ENCODE measurements around the gene CDH24. TPM values are rescaled to one million over a fixed set of nuclear protein-coding genes. Genes with fewer than 3 reads are reported as not detected.

Gene CDH24
- total and polyA plus RNA-seq, 2 experiments from 2014 or later, result 4.4 to 17.8 TPM

GRCh38 chr14:23033801-23034497 is 23.4 kb downstream of the CDH24 start:
- ATAC-seq, result peak; percentile 18; the same call in 2 of the 3 replicates
- no peak for DNase-seq (ENCODE audit: low spot score)
- Histone ChIP-seq H3K4me2 (peak overlapping the region; percentile 27), H3K79me2 (replicated peaks; ENCODE audit: insufficient read depth) (peaks cover 46% of the 10 kb centered on the region), H3K27me3 (ENCODE audit: insufficient read depth) (no peaks in the 10 kb centered on the region), H3K9me2 (ENCODE audit: insufficient read depth) (0 out of 2 replicates have a peak, but pooled peaks cover 4% of the 10 kb centered on the region), H3K4me3 (peak overlapping the region; percentile 75), H3F3A (replicated peaks; ENCODE audit: low read depth) (peaks cover 12% of the 10 kb centered on the region), H3K4me1 (ENCODE audit: insufficient read depth) (peaks cover 10% of the 10 kb centered on the region), H3K36me3 (ENCODE audit: insufficient read depth) (peaks cover 36% of the 10 kb centered on the region), H2AFZ (no peak overlapping the region), H3K27ac (ENCODE audit: low read depth) (peak overlapping the region; percentile 86), H4K20me1 (replicated peaks; ENCODE audit: insufficient read depth) (no peaks in the 10 kb centered on the region)
- Mint-ChIP-seq H3K4me3 (peak overlapping the region; percentile 95), H3K9me3 (no peaks in the 10 kb centered on the region), H3K27me3 (ENCODE audit: insufficient read depth, low read depth, poor library complexity) (no peaks in the 10 kb centered on the region), H3K36me3 (ENCODE audit: low read depth) (peaks cover 47% of the 10 kb centered on the region), H3K27ac (peak overlapping the region; percentile 100), H3K4me1 (peaks cover 17% of the 10 kb centered on the region)
- TF ChIP-seq EZH2phosphoT487 (IDR thresholded peaks at IDR 0.05; ENCODE audit: unreplicated experiment), result no peak
- TF ChIP-seq ETS1 (IDR thresholded peaks at IDR 0.05), result no peak
- TF ChIP-seq CREB1 (CRISPR knock-in tag; IDR thresholded peaks at IDR 0.05; ENCODE audit: low read depth), result no peak
- no peak for TF ChIP-seq JUNB (IDR thresholded peaks at IDR 0.05; ENCODE audit: unreplicated experiment)
- TF ChIP-seq NANOG (IDR thresholded peaks at IDR 0.05; ENCODE audit: borderline replicate concordance), result no peak
- TF ChIP-seq EZH2 (IDR thresholded peaks at IDR 0.05; ENCODE audit: low read depth, unreplicated experiment), result no peak
- TF ChIP-seq ZNF462 (CRISPR knock-in tag; IDR thresholded peaks at IDR 0.05), result no peak
- no peak for TF ChIP-seq CTCF (conservative IDR thresholded peaks at IDR 0.05; ENCODE audit: low read depth in 2 of 2)
- TF ChIP-seq POLR2AphosphoS5 (IDR thresholded peaks at IDR 0.05; ENCODE audit: low read depth), result no peak
- no peak for TF ChIP-seq REST (IDR thresholded peaks at IDR 0.05; ENCODE audit: unreplicated experiment)
- TF ChIP-seq STAT1 (IDR thresholded peaks at IDR 0.05; ENCODE audit: unreplicated experiment), result no peak
- no peak for TF ChIP-seq ZNF331 (CRISPR knock-in tag; IDR thresholded peaks at IDR 0.05; ENCODE audit: low read depth)
